Endothelial cell of umbilical vein (primary cell): ENCODE results near the gene PRKG1. TPM values are rescaled to one million over a fixed set of nuclear protein-coding genes. Genes with fewer than 3 reads are reported as not detected.

ENCODE experiments used
- BruUV-seq: library from RNA; stranded (reverse); fragments of 400-500 nt; replicated peaks from 2 replicates; lab custom pipeline; 2021; lab: Mats Ljungman, UMichigan
- CTCF ChIA-PET: fragments of 300-600, 350-600 bp; sonication (Branson Sonifier 250); formaldehyde crosslinking; loops from one replicate; lab custom pipeline; 2021; ENCODE audit warnings: antibody characterized with exemption, inconsistent platforms; lab: Charles Lee
- POLR2A ChIA-PET: fragments of 300-600, 350-600 bp; sonication (Branson Sonifier 250); formaldehyde crosslinking; loops from one replicate; lab custom pipeline; 2021; ENCODE audit warnings: antibody characterized with exemption, inconsistent platforms; lab: Charles Lee
- DNase-seq: peaks from one replicate; pipeline ENCODE4 v3.0.0-alpha.2; 2011; ENCODE audit warnings: low read depth, low spot score
- FAIRE-seq: peaks from 2 replicates; lab custom pipeline; 2011; peaks lifted over from hg19 to GRCh38; lab: Jason Lieb, UNC
- H2AFZ ChIP-seq: 2 replicates; pipeline ENCODE4 v1.6.0; 2012; ENCODE audit warnings: low read depth, low read length, control low read depth, inconsistent platforms
- H3K27ac ChIP-seq: 2 replicates; pipeline ENCODE4 v1.5.1; 2011; ENCODE audit warnings: low read depth, mild to moderate bottlenecking, control low read depth, low read length, moderate library complexity; ENCODE audit not compliant: insufficient read depth
- H3K27me3 ChIP-seq, 2 experiments: 2 replicates each; pipeline versions ENCODE4 v1.6.0 to v1.6.1; 2011; ENCODE audit warnings: low read length in 2 of 2, mixed read lengths in 1 of 2; ENCODE audit not compliant: control insufficient read depth in 2 of 2, insufficient read depth in 2 of 2
- H3K36me3 ChIP-seq, 2 experiments: 2 replicates in 1 of 2; 3 replicates in 1 of 2; pipeline ENCODE4 v1.5.1; 2011; ENCODE audit warnings: low read length in 2 of 2, mild to moderate bottlenecking in 1 of 2, moderate library complexity in 1 of 2; ENCODE audit not compliant: control insufficient read depth in 2 of 2, insufficient read depth in 2 of 2; ENCODE audit errors: extremely low read depth in 1 of 2
- H3K4me1 ChIP-seq: 3 replicates; pipeline ENCODE4 v1.5.1; 2011; ENCODE audit warnings: mild to moderate bottlenecking, low read length; ENCODE audit not compliant: control insufficient read depth, insufficient read depth; ENCODE audit errors: extremely low read depth
- H3K4me2 ChIP-seq: 2 replicates; pipeline ENCODE4 v1.6.1; 2011; ENCODE audit warnings: low read length, control low read depth, mixed read lengths; ENCODE audit not compliant: insufficient read depth
- H3K4me3 ChIP-seq, 3 experiments: fragments of 200-600 bp in 1 of 3; sonication (generic), shearing (Covaris generic) in 1 of 3; replicated peaks in 1 of 3; 2 replicates each; pipeline ENCODE4 v1.5.1; 2011 to 2016; ENCODE audit warnings: control low read depth in 3 of 3, low read length in 3 of 3, mild to moderate bottlenecking in 2 of 3, inconsistent platforms in 1 of 3, low read depth in 1 of 3, moderate library complexity in 1 of 3; ENCODE audit not compliant: insufficient read depth in 1 of 3
- H3K79me2 ChIP-seq: 2 replicates; pipeline ENCODE4 v1.6.0; 2012; ENCODE audit warnings: low read length, inconsistent platforms; ENCODE audit not compliant: control insufficient read depth, insufficient read depth
- H3K9ac ChIP-seq: replicated peaks from 2 replicates; pipeline ENCODE3; 2011; ENCODE audit warnings: low read length, control low read depth; ENCODE audit not compliant: insufficient read depth; ENCODE audit errors: extremely low read depth
- H3K9me1 ChIP-seq: replicated peaks from 3 replicates; pipeline ENCODE4 v1.6.0; 2011; ENCODE audit warnings: mild to moderate bottlenecking, low read length; ENCODE audit not compliant: control insufficient read depth, insufficient read depth; ENCODE audit errors: extremely low read depth
- H3K9me3 ChIP-seq: replicated peaks from 2 replicates; pipeline ENCODE4 v1.5.1; 2012; ENCODE audit warnings: low read length, inconsistent platforms; ENCODE audit not compliant: control insufficient read depth, insufficient read depth
- H4K20me1 ChIP-seq: replicated peaks from 2 replicates; pipeline ENCODE3; 2011; ENCODE audit warnings: mild to moderate bottlenecking, low read length; ENCODE audit not compliant: control insufficient read depth, insufficient read depth; ENCODE audit errors: extremely low read depth
- EZH2 ChIP-seq: IDR thresholded peaks from 2 replicates; pipeline ENCODE4 v1.6.1; 2012; ENCODE audit warnings: borderline replicate concordance, low read depth, mild to moderate bottlenecking, moderate library complexity, low read length, inconsistent platforms; ENCODE audit not compliant: severe bottlenecking
- FOS ChIP-seq: IDR thresholded peaks from 2 replicates; pipeline ENCODE4 v1.6.1; 2011; ENCODE audit warnings: mild to moderate bottlenecking, low read length, moderate library complexity, borderline replicate concordance; ENCODE audit not compliant: insufficient read depth
- GATA2 ChIP-seq: IDR thresholded peaks from 2 replicates; pipeline ENCODE4 v1.7.0; 2011; ENCODE audit warnings: low read depth, mild to moderate bottlenecking, moderate library complexity, mixed read lengths, low read length; ENCODE audit not compliant: insufficient read length, insufficient read depth
- JUN ChIP-seq: IDR thresholded peaks from 2 replicates; pipeline ENCODE4 v1.6.1; 2011; ENCODE audit warnings: borderline replicate concordance, low read depth; ENCODE audit not compliant: insufficient read length, insufficient read depth
- MYC ChIP-seq: IDR thresholded peaks from one replicate; pipeline ENCODE4 v1.6.1; 2011; ENCODE audit warnings: mild to moderate bottlenecking, low read depth, low read length
- POLR2A ChIP-seq: IDR thresholded peaks from 2 replicates; pipeline ENCODE4 v1.6.1; 2012; ENCODE audit warnings: low read depth, mild to moderate bottlenecking, control low read depth, low read length
- POLR2AphosphoS5 ChIP-seq: IDR thresholded peaks from 2 replicates; pipeline ENCODE4 v1.6.1; 2012; ENCODE audit warnings: low read depth, mild to moderate bottlenecking, control low read depth, low read length, moderate library complexity; ENCODE audit not compliant: insufficient read depth
- dilution Hi-C: fragments of 300-500 bp; cut with MboI; formaldehyde crosslinking; loops from one replicate; pipeline ENCODE4 v1.15.0; 2019; ENCODE audit warnings: low sequenced_read_pairs; ENCODE audit not compliant: extremely low pct_ligation_motif_present
- intact Hi-C: fragments of 100-400 bp; cut with micrococcal nuclease; formaldehyde crosslinking; loops from one replicate; pipeline ENCODE4 v1.10.0; 2022
- polyA plus RNA-seq, 4 experiments: library from polyadenylated mRNA; depleted of rRNA in 3 of 4; stranded (reverse) in 3 of 4; unstranded in 1 of 4; fragments of >200 nt; gene quantifications; 2 replicates each; pipeline versions ENCODE4 v1.2.1 to v1.2.3, GENCODE V29; 2011 to 2012; ENCODE audit warnings: missing spikeins in 1 of 4
- total RNA-seq: library from RNA; stranded (reverse); gene quantifications from 2 replicates; pipeline ENCODE4 v1.2.3, GENCODE V29; 2021
- TF ChIP-seq, protein P1 (sequence below): IDR thresholded peaks from 2 replicates; pipeline ENCODE4 v1.6.1; 2011; ENCODE audit not compliant: insufficient read depth, insufficient read length
- TF ChIP-seq, protein P2 (sequence below), 2 donors: IDR thresholded peaks; 1 replicate in 1 of 2; 2 replicates in 1 of 2; pipeline ENCODE4 v1.5.1; 2011; ENCODE audit warnings: low read length in 2 of 2, mild to moderate bottlenecking in 2 of 2, moderate library complexity in 2 of 2, control low read depth in 1 of 2, inconsistent platforms in 1 of 2, low read depth in 1 of 2; ENCODE audit not compliant: insufficient read depth in 1 of 2; ENCODE audit errors: extremely low read depth in 1 of 2

Gene PRKG1
- total and polyA plus RNA-seq, 2 donors (not counting 3 experiments of a cell fraction or from before 2014, with no cell fraction given): 0.01 to 0.18 TPM

DNA sequence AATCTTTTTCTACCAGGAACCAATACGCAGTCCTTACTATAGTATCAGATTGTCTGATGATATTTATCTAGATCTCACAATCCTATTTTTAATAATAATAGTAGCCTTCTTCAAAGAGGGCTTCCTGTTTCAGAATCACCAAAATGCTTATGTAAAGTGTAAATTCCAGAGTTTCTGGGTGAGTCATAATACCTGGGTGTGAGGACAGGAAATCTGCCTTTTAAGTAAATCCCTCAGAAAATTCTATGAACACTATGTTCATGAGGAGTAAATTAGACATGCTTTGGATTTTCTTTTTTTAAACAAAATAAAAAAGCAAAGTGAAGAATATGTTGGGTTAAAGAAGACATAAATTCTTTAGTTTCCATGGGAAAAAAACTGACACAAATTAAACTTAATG lies 1260.3 kb downstream of the PRKG1 start:
- Histone ChIP-seq H3K79me2 (no peaks in the 10 kb centered on the region), H3K27ac (peak overlapping the region; percentile 81), H3K9me1 (no peaks in the 10 kb centered on the region), H3K4me3 (peak overlapping the region in 1 of 3 experiments; percentile 21), H3K9ac (peak overlapping the region; percentile 51), H2AFZ (no peak overlapping the region), H3K9me3 (no peaks in the 10 kb centered on the region), H4K20me1 (no peaks in the 10 kb centered on the region), H3K4me1 (peaks cover 57% of the 10 kb centered on the region), H3K36me3 (no peaks in the 10 kb centered on the region), H3K4me2 (peak overlapping the region; percentile 91), H3K27me3 (no peaks in the 10 kb centered on the region)
- intact Hi-C loops: loop anchor here (1.0 kb wide), 1 partner anchor 15 kb away; no protein-coding TSS in a partner anchor
- no TSS peak for BruUV-seq
- ChIA-PET CTCF (interaction anchor here (1.1 to 1.7 kb wide), 3 partner anchors 21 to 154 kb away, joined by 3 to 6 read pairs (median 4); partner anchors contain the start of gene DKK1), POLR2A (interaction anchor here (1.1 to 1.3 kb wide), 3 partner anchors 15 to 21 kb away, joined by 3 to 7 read pairs (median 4); partner anchors contain the start of gene DKK1)
- FAIRE-seq (no peak), DNase-seq (peak; percentile 62)
- TF ChIP-seq MYC: no peak
- TF ChIP-seq EZH2: no peak
- TF ChIP-seq FOS: peak; percentile 84
- no peak for TF ChIP-seq POLR2A
- TF ChIP-seq, protein P1, sequence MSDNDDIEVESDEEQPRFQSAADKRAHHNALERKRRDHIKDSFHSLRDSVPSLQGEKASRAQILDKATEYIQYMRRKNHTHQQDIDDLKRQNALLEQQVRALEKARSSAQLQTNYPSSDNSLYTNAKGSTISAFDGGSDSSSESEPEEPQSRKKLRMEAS: no peak
- TF ChIP-seq POLR2AphosphoS5: peak; percentile 18
- TF ChIP-seq, protein P2, sequence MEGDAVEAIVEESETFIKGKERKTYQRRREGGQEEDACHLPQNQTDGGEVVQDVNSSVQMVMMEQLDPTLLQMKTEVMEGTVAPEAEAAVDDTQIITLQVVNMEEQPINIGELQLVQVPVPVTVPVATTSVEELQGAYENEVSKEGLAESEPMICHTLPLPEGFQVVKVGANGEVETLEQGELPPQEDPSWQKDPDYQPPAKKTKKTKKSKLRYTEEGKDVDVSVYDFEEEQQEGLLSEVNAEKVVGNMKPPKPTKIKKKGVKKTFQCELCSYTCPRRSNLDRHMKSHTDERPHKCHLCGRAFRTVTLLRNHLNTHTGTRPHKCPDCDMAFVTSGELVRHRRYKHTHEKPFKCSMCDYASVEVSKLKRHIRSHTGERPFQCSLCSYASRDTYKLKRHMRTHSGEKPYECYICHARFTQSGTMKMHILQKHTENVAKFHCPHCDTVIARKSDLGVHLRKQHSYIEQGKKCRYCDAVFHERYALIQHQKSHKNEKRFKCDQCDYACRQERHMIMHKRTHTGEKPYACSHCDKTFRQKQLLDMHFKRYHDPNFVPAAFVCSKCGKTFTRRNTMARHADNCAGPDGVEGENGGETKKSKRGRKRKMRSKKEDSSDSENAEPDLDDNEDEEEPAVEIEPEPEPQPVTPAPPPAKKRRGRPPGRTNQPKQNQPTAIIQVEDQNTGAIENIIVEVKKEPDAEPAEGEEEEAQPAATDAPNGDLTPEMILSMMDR (IDR thresholded peaks at IDR 0.05; ENCODE audit: extremely low read depth in 1 of 2, insufficient read depth in 1 of 2, low read depth in 1 of 2, low read length in 2 of 2): no peak
- peak; percentile 25 for TF ChIP-seq GATA2
- peak; percentile 69 for TF ChIP-seq JUN
- dilution Hi-C loops: no loop called here
